Measurements from ENCODE around the gene RAPGEF5. TPM values are rescaled to one million over a fixed set of nuclear protein-coding genes. Genes with fewer than 3 reads are reported as not detected.

Gene RAPGEF5
- total RNA-seq, 3 donors from 2014 or later, result 18.7 to 78.0 (median 41.9) TPM

- Histone ChIP-seq H3K36me3 (no peaks in the 10 kb centered on the region), H3K27me3 (no peaks in the 10 kb centered on the region), H3K4me1 (no peaks in the 10 kb centered on the region), H3K27ac (no peak overlapping the region), H3K4me3 (no peak overlapping the region), H3K9me3 (no peaks in the 10 kb centered on the region)
- intact Hi-C loops (cut with DNase I; ENCODE audit: low total_unique reads), result no loop called here
- no peak for DNase-seq (ENCODE audit: low spot score in 2 of 2)
- TF ChIP-seq, protein P1, sequence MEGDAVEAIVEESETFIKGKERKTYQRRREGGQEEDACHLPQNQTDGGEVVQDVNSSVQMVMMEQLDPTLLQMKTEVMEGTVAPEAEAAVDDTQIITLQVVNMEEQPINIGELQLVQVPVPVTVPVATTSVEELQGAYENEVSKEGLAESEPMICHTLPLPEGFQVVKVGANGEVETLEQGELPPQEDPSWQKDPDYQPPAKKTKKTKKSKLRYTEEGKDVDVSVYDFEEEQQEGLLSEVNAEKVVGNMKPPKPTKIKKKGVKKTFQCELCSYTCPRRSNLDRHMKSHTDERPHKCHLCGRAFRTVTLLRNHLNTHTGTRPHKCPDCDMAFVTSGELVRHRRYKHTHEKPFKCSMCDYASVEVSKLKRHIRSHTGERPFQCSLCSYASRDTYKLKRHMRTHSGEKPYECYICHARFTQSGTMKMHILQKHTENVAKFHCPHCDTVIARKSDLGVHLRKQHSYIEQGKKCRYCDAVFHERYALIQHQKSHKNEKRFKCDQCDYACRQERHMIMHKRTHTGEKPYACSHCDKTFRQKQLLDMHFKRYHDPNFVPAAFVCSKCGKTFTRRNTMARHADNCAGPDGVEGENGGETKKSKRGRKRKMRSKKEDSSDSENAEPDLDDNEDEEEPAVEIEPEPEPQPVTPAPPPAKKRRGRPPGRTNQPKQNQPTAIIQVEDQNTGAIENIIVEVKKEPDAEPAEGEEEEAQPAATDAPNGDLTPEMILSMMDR (IDR thresholded peaks at IDR 0.05), result no peak
- TF ChIP-seq POLR2AphosphoS5 (IDR thresholded peaks at IDR 0.05), result no peak
- TF ChIP-seq POLR2A (IDR thresholded peaks at IDR 0.05), result no peak
Observed at GRCh38 chr7:22343612-22344011, 13.3 kb downstream of the RAPGEF5 start.

DNA sequence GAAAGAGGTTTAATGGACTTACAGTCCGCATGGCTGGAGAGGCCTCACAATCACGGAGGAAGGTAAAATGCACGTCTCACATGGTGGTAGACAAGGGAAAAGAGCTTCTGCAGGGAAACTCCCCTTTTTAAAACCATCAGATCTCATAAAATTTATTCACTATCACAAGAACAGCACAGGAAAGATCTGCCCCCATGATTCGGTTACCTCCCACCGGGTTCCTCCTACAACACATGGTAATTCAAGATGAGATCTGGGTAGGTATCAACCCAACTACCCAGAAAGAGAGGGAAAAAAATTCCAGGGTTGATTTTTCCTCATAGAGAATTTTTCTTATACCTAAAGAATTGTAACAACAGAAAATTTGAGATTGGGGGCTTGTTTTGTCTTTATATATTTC is 13.9 kb downstream of the RAPGEF5 start:
- intact Hi-C loops (cut with DNase I; ENCODE audit: low total_unique reads), result no loop called here
- no peak for DNase-seq (ENCODE audit: low spot score in 2 of 2)
- Histone ChIP-seq H3K4me1 (no peaks in the 10 kb centered on the region), H3K36me3 (no peaks in the 10 kb centered on the region), H3K4me3 (no peak overlapping the region), H3K9me3 (no peaks in the 10 kb centered on the region), H3K27me3 (no peaks in the 10 kb centered on the region), H3K27ac (no peak overlapping the region)
- TF ChIP-seq POLR2AphosphoS5 (IDR thresholded peaks at IDR 0.05), result no peak
- TF ChIP-seq, protein P1 (IDR thresholded peaks at IDR 0.05), result no peak
- no peak for TF ChIP-seq POLR2A (IDR thresholded peaks at IDR 0.05)

DNA sequence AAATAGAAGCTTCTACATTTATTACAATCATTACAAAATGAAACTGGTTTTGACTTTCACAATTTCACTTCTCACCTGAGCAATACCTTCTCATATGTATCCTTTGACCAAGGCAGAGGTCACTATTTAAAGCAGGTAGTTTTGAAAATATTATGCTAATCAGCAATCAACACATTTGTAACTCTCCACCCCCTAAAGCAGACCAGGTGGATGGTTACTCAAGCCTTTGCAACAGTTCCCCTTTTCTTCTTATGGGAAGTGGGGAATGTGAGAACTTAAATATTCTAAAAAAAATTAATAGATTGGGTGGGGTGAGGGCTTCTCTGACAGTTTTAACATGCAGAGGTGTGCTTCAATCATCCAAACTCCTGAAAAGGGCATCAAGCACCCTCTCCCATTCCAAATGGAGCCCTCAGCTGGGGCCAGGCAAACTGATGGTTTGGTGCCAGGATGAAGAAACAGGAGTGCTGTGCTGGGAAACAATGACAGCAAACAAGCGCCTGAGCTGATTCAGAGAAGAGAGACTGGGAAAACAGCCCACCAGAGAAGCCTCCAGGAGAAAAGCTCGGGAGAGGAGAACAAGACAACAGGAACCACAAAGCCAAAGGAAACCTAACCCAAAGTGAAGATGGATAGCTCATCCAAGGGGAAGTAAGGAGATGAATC is 17.1 kb downstream of the RAPGEF5 start:
- Histone ChIP-seq H3K4me1 (no peaks in the 10 kb centered on the region), H3K27me3 (no peaks in the 10 kb centered on the region), H3K36me3 (no peaks in the 10 kb centered on the region), H3K27ac (no peak overlapping the region), H3K9me3 (no peaks in the 10 kb centered on the region), H3K4me3 (no peak overlapping the region)
- intact Hi-C loops (cut with DNase I; ENCODE audit: low total_unique reads), result no loop called here
- TF ChIP-seq, protein P1 (IDR thresholded peaks at IDR 0.05), result no peak
- no peak for TF ChIP-seq POLR2A (IDR thresholded peaks at IDR 0.05)
- no peak for TF ChIP-seq POLR2AphosphoS5 (IDR thresholded peaks at IDR 0.05)
- no peak for DNase-seq (ENCODE audit: low spot score in 2 of 2)

DNA sequence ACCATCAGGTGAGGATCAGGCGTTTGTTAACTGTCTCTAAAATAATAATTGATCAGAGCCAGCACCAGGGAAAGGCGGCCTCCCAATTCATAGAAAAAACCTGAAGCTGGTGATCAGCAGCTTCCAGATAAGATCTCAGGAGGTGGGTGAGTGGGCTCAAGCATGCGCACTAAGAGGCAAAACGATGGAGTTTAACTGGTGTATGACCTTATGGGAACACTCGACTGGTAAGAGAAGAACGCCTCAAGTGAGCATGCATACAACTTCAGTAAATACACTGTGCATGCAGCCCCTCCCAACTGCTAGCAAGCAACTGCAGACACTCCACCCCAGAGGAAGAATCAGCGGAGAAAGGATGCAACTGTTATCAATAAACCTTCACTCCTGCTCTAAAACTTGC is 18.1 kb downstream of the RAPGEF5 start:
- no peaks in the 10 kb centered on the region for H3K9me3 ChIP-seq
- H3K27ac ChIP-seq, result no peak overlapping the region
- H3K4me3 ChIP-seq, result no peak overlapping the region
- no peaks in the 10 kb centered on the region for H3K4me1 ChIP-seq
- intact Hi-C loops (cut with DNase I; ENCODE audit: low total_unique reads), result no loop called here
- no peak for DNase-seq (ENCODE audit: low spot score in 2 of 2)
- TF ChIP-seq, protein P1 (IDR thresholded peaks at IDR 0.05), result no peak
- TF ChIP-seq POLR2A (IDR thresholded peaks at IDR 0.05) (no peak), POLR2AphosphoS5 (IDR thresholded peaks at IDR 0.05) (no peak)
- no peaks in the 10 kb centered on the region for H3K27me3 ChIP-seq
- no peaks in the 10 kb centered on the region for H3K36me3 ChIP-seq

DNA sequence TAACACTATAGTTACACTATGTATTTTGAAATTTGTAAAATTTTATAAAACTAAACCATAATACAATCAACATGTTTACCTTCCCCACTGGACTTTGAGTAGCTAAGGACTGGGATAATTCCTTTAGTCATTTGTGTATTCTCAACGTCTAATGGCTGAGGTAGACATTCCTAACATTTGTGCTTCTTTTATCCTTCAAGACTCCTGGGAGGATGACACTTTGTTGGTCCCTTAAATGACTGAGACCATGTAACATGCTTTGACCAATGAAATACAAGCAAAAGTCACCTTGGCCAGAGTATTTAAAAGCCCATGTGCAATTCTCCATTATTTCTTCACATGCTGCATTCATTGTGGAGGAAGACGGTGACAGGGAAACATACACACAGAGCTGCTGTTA is 18.5 kb downstream of the RAPGEF5 start:
- no peak overlapping the region for H3K27ac ChIP-seq
- H3K27me3 ChIP-seq, result no peaks in the 10 kb centered on the region
- no peak overlapping the region for H3K4me3 ChIP-seq
- H3K4me1 ChIP-seq, result no peaks in the 10 kb centered on the region
- no peak for DNase-seq (ENCODE audit: low spot score in 2 of 2)
- no peaks in the 10 kb centered on the region for H3K36me3 ChIP-seq
- intact Hi-C loops (cut with DNase I; ENCODE audit: low total_unique reads), result no loop called here
- TF ChIP-seq POLR2AphosphoS5 (IDR thresholded peaks at IDR 0.05) (no peak), POLR2A (IDR thresholded peaks at IDR 0.05) (no peak)
- TF ChIP-seq, protein P1 (IDR thresholded peaks at IDR 0.05), result no peak
- H3K9me3 ChIP-seq, result no peaks in the 10 kb centered on the region
